Neural progenitor cell (in vitro differentiated cells): Measurements from ENCODE around the gene FKBP9. TPM values are rescaled to one million over a fixed set of nuclear protein-coding genes. Genes with fewer than 3 reads are reported as not detected.
"Not testable (repeated sequence)": the region's sequence is repeated elsewhere in the genome, so short reads cannot be mapped to it uniquely, and the experiment has no call there.

Source experiments
- DNase-seq: peaks from one replicate; pipeline ENCODE4 v3.0.0-alpha.2; 2016; ENCODE audit warnings: low spot score
- H2AFZ ChIP-seq: fragments of 200-600 bp; sonication (generic); replicated peaks from 2 replicates; pipeline ENCODE4 v1.6.1; 2016; ENCODE audit warnings: antibody characterized with exemption
- H3F3A ChIP-seq: fragments of 200-600 bp; sonication (generic); 2 replicates; pipeline ENCODE4 v1.6.1; 2016; ENCODE audit warnings: antibody characterized with exemption, low read depth
- H3K27ac ChIP-seq: fragments of 200-600 bp; sonication (generic); 2 replicates; pipeline ENCODE4 v1.5.1; 2016; ENCODE audit warnings: mild to moderate bottlenecking
- H3K27me3 ChIP-seq: fragments of 200-600 bp; sonication (generic); 2 replicates; pipeline ENCODE4 v1.6.1; 2016; ENCODE audit warnings: mild to moderate bottlenecking, moderate library complexity
- H3K36me3 ChIP-seq: fragments of 200-600 bp; sonication (generic); 2 replicates; pipeline ENCODE4 v1.5.1; 2016
- H3K4me1 ChIP-seq: fragments of 200-600 bp; sonication (generic); 2 replicates; pipeline ENCODE4 v1.6.1; 2016; ENCODE audit warnings: mixed run types
- H3K4me2 ChIP-seq: fragments of 200-600 bp; sonication (generic); 2 replicates; pipeline ENCODE4 v1.6.1; 2016
- H3K4me3 ChIP-seq: fragments of 200-600 bp; sonication (generic); 2 replicates; pipeline ENCODE4 v1.5.1; 2016
- H3K79me2 ChIP-seq: fragments of 200-600 bp; sonication (generic); 2 replicates; pipeline ENCODE4 v1.6.1; 2016; ENCODE audit warnings: low read depth
- H3K9ac ChIP-seq: fragments of 200-600 bp; sonication (generic); 2 replicates; pipeline ENCODE4 v1.6.1; 2016
- H3K9me3 ChIP-seq: fragments of 200-600 bp; sonication (generic); 2 replicates; pipeline ENCODE4 v1.5.1; 2016; ENCODE audit warnings: low read depth
- H4K20me1 ChIP-seq: fragments of 200-600 bp; sonication (generic); 2 replicates; pipeline ENCODE4 v1.6.1; 2016; ENCODE audit warnings: low read depth
- H3K27ac Mint-ChIP-seq: 3 replicates; pipeline ENCODE4 v1.8.0; 2021; ENCODE audit warnings: mixed read lengths
- H3K27me3 Mint-ChIP-seq: 2 replicates; pipeline ENCODE4 v1.8.0; 2022; ENCODE audit warnings: low read depth, mild to moderate bottlenecking, inconsistent platforms, moderate library complexity, mixed read lengths; ENCODE audit not compliant: insufficient read depth
- H3K36me3 Mint-ChIP-seq: 3 replicates; pipeline ENCODE4 v1.8.0; 2021; ENCODE audit warnings: mixed read lengths
- H3K4me1 Mint-ChIP-seq: 3 replicates; pipeline ENCODE4 v1.8.0; 2021; ENCODE audit warnings: mixed read lengths
- H3K4me3 Mint-ChIP-seq: 3 replicates; pipeline ENCODE4 v1.8.0; 2021; ENCODE audit warnings: mild to moderate bottlenecking, moderate library complexity, mixed read lengths
- H3K9me3 Mint-ChIP-seq: 3 replicates; pipeline ENCODE4 v1.8.0; 2020; ENCODE audit warnings: mixed read lengths
- total RNA-seq: library from RNA; depleted of rRNA; stranded (reverse); fragments of >200 nt; gene quantifications from 2 replicates; pipeline ENCODE4 v1.2.3, GENCODE V29; 2015; ENCODE audit warnings: low replicate concordance

FKBP9 gene
- total RNA-seq, 1 donor from 2014 or later: 24.4 TPM

DNA sequence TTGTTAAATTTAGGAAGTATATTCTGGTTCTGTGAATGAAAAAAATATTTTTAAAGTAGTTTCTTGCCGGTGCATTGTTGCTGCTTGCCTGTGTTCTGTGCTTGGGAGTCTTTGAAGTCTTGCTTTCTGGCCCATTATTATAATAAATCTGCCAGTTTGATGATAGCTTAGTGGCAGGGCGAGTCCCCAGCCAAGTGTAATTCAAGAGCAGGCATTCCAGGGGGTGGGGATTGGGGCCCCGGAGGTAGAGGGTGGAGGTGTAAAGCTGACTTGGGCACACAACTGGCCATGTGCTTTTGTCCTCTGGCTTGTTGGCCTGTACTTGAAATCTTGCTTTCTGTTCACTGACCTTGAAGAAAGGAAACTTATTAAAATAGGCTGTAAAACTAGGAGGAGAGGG lies 14.7 kb downstream of the FKBP9 start:
- not testable (repeated sequence) for H3K4me3 Mint-ChIP-seq, H3K27ac ChIP-seq, H3K27ac Mint-ChIP-seq

DNA sequence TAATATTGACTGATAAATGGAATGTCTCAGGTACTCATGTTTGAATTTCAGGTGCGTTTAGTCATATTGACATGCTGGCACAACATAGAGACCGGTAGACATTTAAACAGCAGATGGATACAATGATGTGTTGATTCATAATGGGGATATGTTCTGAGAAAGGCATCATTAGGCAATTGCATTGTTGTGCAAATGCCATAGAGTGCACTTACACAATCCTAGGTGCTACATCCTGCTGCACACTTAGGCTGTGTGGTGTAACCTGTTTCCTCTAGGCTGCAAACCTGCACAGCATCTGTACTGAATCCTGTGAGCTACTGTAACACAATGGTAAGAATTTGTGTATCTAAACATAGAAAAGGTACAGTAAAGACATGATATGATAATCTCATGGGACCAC lies 19.9 kb downstream of the FKBP9 start:
- H3K4me1 Mint-ChIP-seq, H3K9ac ChIP-seq, H3K27ac ChIP-seq: not testable (repeated sequence)

More for the DNA sequence above, 14.7 kb downstream of the FKBP9 start:
- H3K4me2 ChIP-seq, H3K36me3 Mint-ChIP-seq, H3F3A ChIP-seq, H3K9me3 Mint-ChIP-seq, H3K9ac ChIP-seq, H3K79me2 ChIP-seq, H3K4me1 ChIP-seq, H3K36me3 ChIP-seq, H3K27me3 Mint-ChIP-seq, H3K4me3 ChIP-seq, H4K20me1 ChIP-seq, H3K27me3 ChIP-seq, DNase-seq, H3K9me3 ChIP-seq, H3K4me1 Mint-ChIP-seq, H2AFZ ChIP-seq: not testable (repeated sequence)

DNA sequence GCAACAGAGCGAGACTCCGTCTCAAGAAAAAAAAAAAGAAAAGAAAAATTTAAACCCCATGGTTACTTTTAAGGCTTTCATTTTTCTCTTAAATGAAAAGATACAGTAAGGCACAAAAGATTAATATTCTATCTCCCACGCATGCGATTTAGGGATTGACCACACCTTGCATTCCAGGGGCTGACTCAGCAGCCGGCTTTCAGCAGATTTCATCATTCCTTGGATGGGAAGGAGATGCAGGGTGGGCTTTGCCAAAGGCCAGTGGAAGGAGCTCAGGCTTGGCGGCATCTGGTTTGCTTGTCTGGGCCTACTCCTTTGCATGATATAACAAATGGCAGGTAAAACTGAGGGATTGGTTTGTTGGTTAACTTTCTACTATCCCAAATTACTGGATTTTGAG lies 22.0 kb downstream of the FKBP9 start:
- not testable (repeated sequence) for H3K27me3 Mint-ChIP-seq, H3K4me3 ChIP-seq, H3K4me3 Mint-ChIP-seq, H3K27ac ChIP-seq, DNase-seq, H3K36me3 Mint-ChIP-seq, H3K79me2 ChIP-seq, H3F3A ChIP-seq, H3K27ac Mint-ChIP-seq, H3K36me3 ChIP-seq, H3K9me3 Mint-ChIP-seq, H4K20me1 ChIP-seq, H2AFZ ChIP-seq, H3K4me1 Mint-ChIP-seq, H3K9ac ChIP-seq, H3K27me3 ChIP-seq, H3K4me2 ChIP-seq, H3K9me3 ChIP-seq, H3K4me1 ChIP-seq

More for the DNA sequence above, 19.9 kb downstream of the FKBP9 start:
- not testable (repeated sequence) for H3K4me1 ChIP-seq, H4K20me1 ChIP-seq, H3K27me3 ChIP-seq, H3K27ac Mint-ChIP-seq, H3K79me2 ChIP-seq, H2AFZ ChIP-seq, H3K27me3 Mint-ChIP-seq, H3K9me3 ChIP-seq, H3K36me3 ChIP-seq, DNase-seq, H3K4me3 Mint-ChIP-seq, H3K9me3 Mint-ChIP-seq, H3F3A ChIP-seq, H3K4me2 ChIP-seq, H3K36me3 Mint-ChIP-seq, H3K4me3 ChIP-seq

DNA sequence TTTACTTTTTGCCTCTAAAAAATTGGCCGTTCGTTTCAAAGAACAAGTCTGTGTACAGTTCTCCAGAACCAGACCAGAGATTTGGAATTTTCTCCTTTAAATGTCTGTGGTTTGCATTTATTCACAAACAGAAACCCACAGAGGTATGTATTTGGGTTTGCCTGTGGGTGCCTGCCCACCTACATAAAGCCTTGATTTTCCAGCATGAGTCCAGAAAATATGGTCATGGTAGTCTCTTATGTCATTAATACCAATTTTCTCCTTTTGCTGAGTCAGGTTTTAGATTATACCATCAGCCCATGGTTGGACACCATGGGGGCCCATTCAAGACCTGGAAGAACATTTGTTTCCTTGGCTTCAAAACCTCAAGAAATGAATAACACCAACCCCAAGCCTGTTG lies 22.7 kb downstream of the FKBP9 start:
- not testable (repeated sequence) for H3K9me3 Mint-ChIP-seq, H3K36me3 Mint-ChIP-seq, H3K4me2 ChIP-seq, H3K4me3 ChIP-seq, H3K9ac ChIP-seq, H3K79me2 ChIP-seq, H3K27me3 Mint-ChIP-seq, H3K27ac Mint-ChIP-seq, H3K36me3 ChIP-seq, H4K20me1 ChIP-seq, H3K4me3 Mint-ChIP-seq, H3K9me3 ChIP-seq, H3K27ac ChIP-seq, H3K27me3 ChIP-seq, H3K4me1 Mint-ChIP-seq, H3K4me1 ChIP-seq, H2AFZ ChIP-seq, DNase-seq, H3F3A ChIP-seq

DNA sequence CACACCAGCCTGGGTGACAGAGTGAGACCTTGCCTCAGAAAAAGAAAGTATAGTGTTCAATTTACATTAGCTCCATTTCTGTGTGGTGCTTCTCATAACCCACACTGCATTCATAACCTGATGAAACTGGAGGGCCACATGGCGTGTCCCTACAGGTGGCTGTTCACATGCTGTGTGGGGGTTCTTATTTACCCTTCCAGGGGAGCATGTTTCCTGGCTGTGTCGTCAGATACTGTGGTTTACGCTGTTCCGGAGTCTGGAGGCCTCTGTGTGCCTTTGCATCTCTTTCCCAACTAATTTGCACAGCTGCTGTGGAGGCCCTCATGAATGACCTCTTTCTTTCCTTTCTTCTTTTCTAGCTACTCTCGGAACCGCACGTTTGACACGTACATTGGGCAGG lies 30.9 kb downstream of the FKBP9 start:
- not testable (repeated sequence) for H3K4me3 Mint-ChIP-seq, H3K27me3 ChIP-seq, H3K4me3 ChIP-seq, H3K4me1 Mint-ChIP-seq, H3K27ac Mint-ChIP-seq, H2AFZ ChIP-seq, H3F3A ChIP-seq, H3K4me1 ChIP-seq, H4K20me1 ChIP-seq, H3K9me3 ChIP-seq, H3K79me2 ChIP-seq, H3K9ac ChIP-seq, H3K4me2 ChIP-seq, H3K36me3 ChIP-seq, H3K27me3 Mint-ChIP-seq, H3K36me3 Mint-ChIP-seq, H3K9me3 Mint-ChIP-seq, DNase-seq, H3K27ac ChIP-seq

DNA sequence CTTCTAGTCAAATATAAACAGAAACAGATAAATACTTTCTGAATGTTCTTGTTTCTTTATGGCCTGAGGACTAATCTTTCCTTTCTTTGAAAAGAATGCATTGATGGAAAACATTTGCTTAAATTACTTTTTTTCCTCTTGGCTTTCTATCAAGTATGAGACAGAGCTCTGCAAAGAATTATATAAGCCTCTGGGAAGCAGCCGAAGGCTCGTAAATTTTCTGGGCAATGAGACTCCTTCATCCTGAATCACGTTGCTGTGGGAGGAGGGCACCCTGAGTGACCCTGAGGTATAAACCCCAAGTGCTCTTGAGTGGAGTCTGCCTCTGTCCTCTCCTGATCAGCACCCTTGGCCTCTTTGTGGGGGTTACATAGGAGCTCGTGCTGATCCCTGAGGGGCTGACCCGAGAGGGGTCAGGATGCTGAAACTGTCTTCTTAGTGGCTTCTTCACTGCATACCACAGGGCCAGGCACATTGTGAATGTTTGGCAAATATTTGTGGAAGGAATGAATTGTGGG lies 33.9 kb downstream of the FKBP9 start:
- H3K4me1 Mint-ChIP-seq, H3K9me3 Mint-ChIP-seq, H3K27ac Mint-ChIP-seq, H3K36me3 Mint-ChIP-seq, H3K4me2 ChIP-seq, H3K4me1 ChIP-seq, H3K4me3 Mint-ChIP-seq, H3K79me2 ChIP-seq, H2AFZ ChIP-seq, H3F3A ChIP-seq, H3K4me3 ChIP-seq, H3K27me3 ChIP-seq, H3K27me3 Mint-ChIP-seq, H3K27ac ChIP-seq, H4K20me1 ChIP-seq, H3K9ac ChIP-seq, H3K36me3 ChIP-seq, H3K9me3 ChIP-seq, DNase-seq: not testable (repeated sequence)

DNA sequence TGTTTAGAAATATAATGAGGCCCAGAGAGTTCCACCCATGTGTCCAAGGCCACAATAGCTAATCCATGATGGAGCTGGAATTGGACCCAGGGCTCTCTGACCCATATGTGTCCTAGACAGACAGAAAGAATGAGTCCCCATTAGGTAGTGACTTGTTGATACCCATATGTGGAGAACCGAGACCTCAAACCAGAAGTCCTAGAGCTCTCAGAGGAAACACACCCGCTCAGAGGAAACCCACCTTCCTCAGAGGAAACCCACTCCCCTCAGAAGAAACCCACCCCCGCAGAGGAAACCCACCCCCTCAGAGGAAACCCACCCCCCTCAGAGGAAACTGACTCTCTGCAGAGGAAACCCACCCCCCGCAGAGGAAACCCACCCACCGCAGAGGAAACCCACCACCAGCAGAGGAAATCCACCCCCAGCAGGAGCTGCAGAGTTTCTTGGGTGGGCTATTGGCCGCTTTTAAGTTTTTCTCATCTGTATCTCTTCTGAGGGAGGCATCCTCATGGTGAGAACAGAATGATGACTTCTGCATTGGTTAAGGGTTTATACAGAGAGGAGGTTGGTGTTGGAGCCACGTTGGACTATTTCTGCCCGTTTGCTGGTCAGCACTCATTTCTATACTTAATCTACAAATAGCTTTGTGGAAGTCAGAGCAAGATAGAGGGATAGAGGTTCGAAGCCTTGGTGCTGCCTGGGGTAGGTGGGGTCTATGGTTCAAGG lies 34.9 kb downstream of the FKBP9 start:
- H3K36me3 Mint-ChIP-seq, H3K79me2 ChIP-seq, H3K9ac ChIP-seq, H3K4me3 ChIP-seq, H2AFZ ChIP-seq, H3K4me2 ChIP-seq, H3K27ac Mint-ChIP-seq, H3K27me3 Mint-ChIP-seq, H3K9me3 ChIP-seq, H4K20me1 ChIP-seq, H3K36me3 ChIP-seq, DNase-seq, H3K27me3 ChIP-seq, H3K4me1 ChIP-seq, H3K4me1 Mint-ChIP-seq, H3F3A ChIP-seq, H3K4me3 Mint-ChIP-seq, H3K9me3 Mint-ChIP-seq, H3K27ac ChIP-seq: not testable (repeated sequence)

DNA sequence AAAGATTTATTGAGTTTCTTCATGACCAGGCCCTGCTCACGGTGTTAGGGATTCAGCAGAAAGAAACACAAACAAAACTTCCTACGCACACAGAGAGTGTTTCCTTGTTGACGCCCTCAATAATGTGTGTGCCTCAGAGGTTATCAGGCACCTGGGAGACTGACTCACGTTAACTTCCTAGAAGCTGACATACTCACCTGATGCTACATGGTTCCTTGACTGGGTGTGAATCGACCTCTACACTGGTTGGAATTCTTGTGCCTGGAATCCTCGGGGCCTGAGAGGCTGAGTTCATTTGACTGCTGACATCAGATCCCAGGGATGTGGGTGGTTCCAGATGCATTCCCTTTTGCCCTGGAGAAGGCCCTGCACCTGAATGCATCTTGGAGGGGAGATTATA lies 35.5 kb downstream of the FKBP9 start:
- DNase-seq, H3K27ac ChIP-seq, H3K9me3 Mint-ChIP-seq, H3K4me3 ChIP-seq, H3F3A ChIP-seq, H3K27me3 Mint-ChIP-seq, H3K9ac ChIP-seq, H2AFZ ChIP-seq, H3K36me3 ChIP-seq, H4K20me1 ChIP-seq, H3K4me1 ChIP-seq, H3K9me3 ChIP-seq, H3K4me1 Mint-ChIP-seq, H3K4me3 Mint-ChIP-seq, H3K27ac Mint-ChIP-seq, H3K4me2 ChIP-seq, H3K27me3 ChIP-seq, H3K36me3 Mint-ChIP-seq, H3K79me2 ChIP-seq: not testable (repeated sequence)
